Activated naive CD8-positive, alpha-beta T cell treated with anti-CD3 and anti-CD28 coated beads, Interleukin-2, amount 10 ng/mL, durations not matched to agents 7 days and 5 days (primary cell): Measurements from ENCODE around the gene GNA15. TPM values are rescaled to one million over a fixed set of nuclear protein-coding genes. Genes with fewer than 3 reads are reported as not detected.
"Not testable (repeated sequence)": the region's sequence is repeated elsewhere in the genome, so short reads cannot be mapped to it uniquely, and the experiment has no call there.

Source experiments
- ATAC-seq: fragments of 150-1000 bp; cut with Tn5 transposase; one replicate; pipeline ENCODE4 v1.10.0; 2021; ENCODE audit warnings: low read depth, moderate library complexity
- POLR2A ChIA-PET: fragments of 350-600 bp; sonication (Branson Sonifier 250); formaldehyde crosslinking; loops from one replicate; lab custom pipeline; 2021; ENCODE audit warnings: antibody characterized with exemption; lab: Charles Lee
- DNase-seq: peaks from one replicate; pipeline ENCODE4 v3.0.0; 2021
- H3K27ac Mint-ChIP-seq: one replicate; pipeline ENCODE4 v1.8.0; 2022; ENCODE audit warnings: mild to moderate bottlenecking, mixed read lengths
- H3K27me3 Mint-ChIP-seq: one replicate; pipeline ENCODE4 v1.8.0; 2022; ENCODE audit warnings: mild to moderate bottlenecking, moderate library complexity, mixed read lengths
- H3K36me3 Mint-ChIP-seq: one replicate; pipeline ENCODE4 v1.8.0; 2021; ENCODE audit warnings: mild to moderate bottlenecking, mixed read lengths
- H3K4me1 Mint-ChIP-seq: one replicate; pipeline ENCODE4 v1.8.0; 2021; ENCODE audit warnings: mixed read lengths
- H3K4me3 Mint-ChIP-seq: one replicate; pipeline ENCODE4 v1.8.0; 2022; ENCODE audit warnings: mild to moderate bottlenecking, moderate library complexity, mixed read lengths
- H3K9me3 Mint-ChIP-seq: one replicate; pipeline ENCODE4 v1.8.0; 2021; ENCODE audit warnings: mixed read lengths
- total RNA-seq, 2 experiments: library from RNA; stranded (reverse); gene quantifications; one replicate each; pipeline ENCODE4 v1.2.3, GENCODE V29; 2021

The GNA15 gene
- total RNA-seq, 2 experiments from 2014 or later = 17.9 to 19.5 TPM

DNA sequence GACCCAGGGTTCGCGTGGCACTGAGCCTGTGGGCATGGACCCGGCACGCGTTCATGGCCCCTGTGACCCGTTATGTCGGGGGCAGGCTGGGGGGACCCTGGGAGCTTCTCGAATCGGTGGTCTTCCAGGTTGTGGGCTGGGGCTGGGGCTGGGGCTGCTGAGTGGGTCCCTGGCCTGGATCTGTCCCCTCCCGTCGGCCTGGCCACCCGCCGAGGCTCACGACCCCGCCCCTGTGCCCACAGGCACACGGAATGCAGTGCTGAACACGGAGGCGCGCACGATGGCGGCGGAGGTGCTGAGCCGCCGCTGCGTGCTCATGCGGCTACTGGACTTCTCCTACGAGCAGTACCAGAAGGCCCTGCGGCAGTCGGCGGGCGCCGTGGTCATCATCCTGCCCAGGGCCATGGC, 56.4 kb downstream of the GNA15 start:
- H3K27me3 Mint-ChIP-seq = no peaks in the 10 kb centered on the region
- H3K9me3 Mint-ChIP-seq = no peaks in the 10 kb centered on the region

GRCh38 chr19:3192684-3193083, 56.9 kb downstream of the GNA15 start:
- no peaks in the 10 kb centered on the region for H3K9me3 Mint-ChIP-seq
- peaks cover 11% of the 10 kb centered on the region for H3K36me3 Mint-ChIP-seq
- POLR2A ChIA-PET = no interaction called here
- no peak for ATAC-seq
- H3K27me3 Mint-ChIP-seq = no peaks in the 10 kb centered on the region
- no peak overlapping the region for H3K27ac Mint-ChIP-seq
- H3K4me3 Mint-ChIP-seq = no peak overlapping the region
- DNase-seq = no peak
- H3K4me1 Mint-ChIP-seq = peaks cover 13% of the 10 kb centered on the region

More for the DNA sequence above, 56.4 kb downstream of the GNA15 start:
- DNase-seq (no peak), ATAC-seq (no peak)
- Mint-ChIP-seq H3K36me3 (peaks cover 11% of the 10 kb centered on the region), H3K4me1 (peaks cover 15% of the 10 kb centered on the region), H3K27ac (no peak overlapping the region), H3K4me3 (no peak overlapping the region)
- POLR2A ChIA-PET = no interaction called here

DNA sequence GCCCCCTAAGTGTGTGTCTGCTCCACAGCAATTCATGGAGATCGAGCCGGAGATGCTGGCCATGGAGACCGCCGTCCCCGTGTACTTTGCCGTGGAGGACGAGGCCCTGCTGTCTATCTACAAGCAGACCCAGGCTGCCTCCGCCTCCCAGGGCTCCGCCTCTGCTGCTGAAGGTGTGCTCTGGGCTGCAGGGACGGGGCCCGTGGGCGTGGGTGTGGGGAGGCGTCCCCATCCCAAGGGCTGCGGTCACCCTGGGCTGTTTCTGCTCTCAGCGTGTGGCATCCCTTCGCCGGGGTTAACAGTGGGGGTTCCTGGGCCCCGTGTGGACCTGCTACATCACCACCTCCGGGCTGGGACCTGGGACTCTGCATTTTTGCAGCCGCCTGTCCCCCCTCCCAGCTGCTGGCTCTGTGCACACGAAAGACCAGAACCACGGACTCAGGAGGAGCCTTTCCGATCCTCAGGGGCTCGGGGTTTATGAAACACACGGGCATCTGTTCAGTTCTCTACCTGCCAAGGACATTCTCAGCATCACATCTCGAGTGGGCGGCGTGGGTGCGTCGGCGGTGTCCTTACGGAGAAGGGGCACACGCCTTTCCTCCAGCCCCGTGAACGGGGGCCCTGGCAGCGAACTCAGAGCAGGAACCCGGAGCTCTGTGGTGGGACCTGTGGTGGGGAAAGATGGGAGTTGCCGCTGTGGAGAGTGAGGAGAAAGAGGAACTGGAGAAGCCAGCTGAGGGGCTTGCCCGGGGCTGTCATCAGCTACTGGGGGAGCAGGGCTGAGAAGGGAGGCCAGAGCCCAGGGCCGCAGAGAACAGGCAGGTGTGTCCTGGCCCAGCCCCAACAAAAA, 57.6 kb downstream of the GNA15 start:
- peaks cover 7% of the 10 kb centered on the region for H3K4me1 Mint-ChIP-seq
- peaks cover 9% of the 10 kb centered on the region for H3K36me3 Mint-ChIP-seq
- H3K9me3 Mint-ChIP-seq = no peaks in the 10 kb centered on the region
- ATAC-seq (no peak), DNase-seq (no peak)
- no peaks in the 10 kb centered on the region for H3K27me3 Mint-ChIP-seq
- H3K4me3 Mint-ChIP-seq = no peak overlapping the region
- no peak overlapping the region for H3K27ac Mint-ChIP-seq
- POLR2A ChIA-PET = interaction anchor here (0.5 kb wide), 1 partner anchor 47 kb away, joined by 3 read pairs; no protein-coding TSS in a partner anchor

GRCh38 chr19:3194106-3195087, 58.6 kb downstream of the GNA15 start:
- no peak overlapping the region for H3K27ac Mint-ChIP-seq
- DNase-seq (no peak), ATAC-seq (no peak)
- H3K9me3 Mint-ChIP-seq = no peaks in the 10 kb centered on the region
- no peak overlapping the region for H3K4me3 Mint-ChIP-seq
- H3K36me3 Mint-ChIP-seq = peaks cover 8% of the 10 kb centered on the region
- H3K4me1 Mint-ChIP-seq = peaks cover 2% of the 10 kb centered on the region
- no peaks in the 10 kb centered on the region for H3K27me3 Mint-ChIP-seq
- POLR2A ChIA-PET = interaction anchor here (0.5 kb wide), 1 partner anchor 47 kb away, joined by 3 read pairs; no protein-coding TSS in a partner anchor

DNA sequence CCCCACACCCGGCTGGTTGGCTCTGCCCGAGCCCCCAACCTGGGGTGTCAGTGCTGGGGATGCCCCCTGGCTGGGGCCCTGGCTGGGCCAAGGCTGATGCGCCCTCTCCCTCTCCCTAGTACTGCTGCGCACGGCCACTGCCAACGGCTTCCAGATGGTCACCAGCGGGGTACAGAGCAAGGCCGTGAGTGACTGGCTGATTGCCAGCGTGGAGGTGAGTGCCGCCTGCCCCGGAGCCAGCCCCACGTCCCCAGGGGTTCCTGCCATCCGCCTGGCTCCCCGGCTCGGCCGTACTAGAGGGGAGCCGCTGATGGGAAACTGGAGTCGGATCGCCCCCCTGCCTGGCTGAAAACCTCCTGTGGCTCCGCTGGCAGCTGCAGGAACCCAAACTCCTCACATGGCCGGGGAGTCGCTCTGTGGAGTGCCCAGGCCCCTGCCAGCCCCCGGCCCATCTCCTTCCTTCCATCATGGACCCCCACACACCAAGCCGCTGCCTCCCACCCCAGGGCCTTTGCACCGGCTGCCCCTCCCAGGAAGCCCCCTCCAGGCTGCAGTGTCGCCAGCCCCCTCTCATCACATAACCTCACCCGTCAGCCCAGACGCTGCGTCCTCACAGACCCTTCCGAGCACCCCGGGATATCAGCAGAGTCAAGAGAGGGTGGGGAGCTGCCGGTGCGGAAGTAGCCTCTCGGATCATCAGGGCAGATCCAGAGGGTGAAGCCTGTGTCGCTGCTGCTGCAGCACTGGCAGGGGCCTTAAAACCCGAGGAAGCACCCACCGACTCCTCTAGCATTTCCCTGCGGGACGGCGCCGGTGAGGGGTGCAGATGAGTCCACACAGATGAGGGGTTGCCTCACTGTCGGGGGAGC, 60.5 kb downstream of the GNA15 start:
- no peak for DNase-seq
- Mint-ChIP-seq H3K27me3 (no peaks in the 10 kb centered on the region), H3K27ac (no peak overlapping the region), H3K4me1 (no peaks in the 10 kb centered on the region), H3K9me3 (no peaks in the 10 kb centered on the region), H3K36me3 (peaks cover 8% of the 10 kb centered on the region), H3K4me3 (no peak overlapping the region)
- ATAC-seq = no peak
- POLR2A ChIA-PET = no interaction called here

DNA sequence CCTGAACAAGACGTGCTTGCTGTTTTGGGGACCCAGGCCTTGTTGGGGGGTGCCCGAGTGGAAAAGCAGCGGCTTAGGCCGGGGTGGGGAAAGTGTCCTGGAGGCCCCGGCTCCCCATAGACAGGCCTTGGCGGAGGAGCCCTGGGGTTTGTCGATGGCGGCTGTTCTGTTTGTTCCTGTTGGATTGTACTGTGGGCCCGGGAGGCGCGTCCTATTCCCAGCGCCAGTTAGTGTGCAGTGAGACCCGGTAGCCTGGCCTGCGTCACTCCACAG, 61.0 kb downstream of the GNA15 start:
- Mint-ChIP-seq H3K27ac (no peak overlapping the region), H3K4me1 (no peaks in the 10 kb centered on the region), H3K4me3 (no peak overlapping the region), H3K27me3 (no peaks in the 10 kb centered on the region), H3K9me3 (no peaks in the 10 kb centered on the region), H3K36me3 (peaks cover 8% of the 10 kb centered on the region)
- POLR2A ChIA-PET = no interaction called here
- ATAC-seq (no peak), DNase-seq (no peak)

DNA sequence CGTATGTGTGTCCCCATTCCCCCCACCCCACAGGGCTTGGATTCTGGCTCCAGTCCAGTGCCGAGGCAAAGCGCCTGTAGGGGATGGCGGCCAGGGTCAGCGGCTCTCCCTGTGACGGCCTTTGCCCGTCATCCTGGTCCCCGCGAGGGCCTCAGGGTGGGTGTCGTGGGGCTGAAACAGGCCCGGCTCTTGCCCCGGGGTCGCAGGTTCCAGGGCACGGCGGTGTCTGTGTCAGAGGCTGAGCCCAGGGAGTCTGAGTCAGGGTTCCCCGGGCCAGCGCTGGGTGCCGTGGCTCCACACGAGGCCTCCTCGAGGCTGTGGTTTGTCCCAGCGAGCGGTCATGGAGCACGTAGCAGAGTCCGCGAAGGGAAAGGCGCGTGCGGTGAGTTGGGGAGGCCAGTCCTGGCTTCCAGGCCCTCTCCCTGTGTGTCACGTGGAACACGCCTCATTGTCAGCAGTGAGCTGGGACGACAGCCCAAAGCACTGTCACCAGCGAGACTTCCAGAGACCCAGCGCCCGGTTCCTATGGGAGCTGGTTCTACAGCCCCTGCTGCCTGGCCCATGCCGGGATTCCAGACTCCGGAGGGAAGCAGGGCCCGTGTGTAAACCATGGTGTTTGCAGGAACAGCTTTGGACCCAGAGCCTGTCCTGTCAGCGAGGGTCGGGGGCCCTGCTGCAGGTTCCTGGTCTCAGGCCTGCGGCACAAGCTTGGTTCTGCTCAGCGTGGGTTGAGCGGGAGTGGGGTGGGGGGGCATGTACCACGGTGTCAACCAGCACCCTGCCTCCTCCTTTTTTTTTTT, 63.3 kb downstream of the GNA15 start:
- POLR2A ChIA-PET = interaction anchor here (0.8 kb wide), 1 partner anchor 20 kb away, joined by 4 read pairs; no protein-coding TSS in a partner anchor
- no peak for DNase-seq

DNA sequence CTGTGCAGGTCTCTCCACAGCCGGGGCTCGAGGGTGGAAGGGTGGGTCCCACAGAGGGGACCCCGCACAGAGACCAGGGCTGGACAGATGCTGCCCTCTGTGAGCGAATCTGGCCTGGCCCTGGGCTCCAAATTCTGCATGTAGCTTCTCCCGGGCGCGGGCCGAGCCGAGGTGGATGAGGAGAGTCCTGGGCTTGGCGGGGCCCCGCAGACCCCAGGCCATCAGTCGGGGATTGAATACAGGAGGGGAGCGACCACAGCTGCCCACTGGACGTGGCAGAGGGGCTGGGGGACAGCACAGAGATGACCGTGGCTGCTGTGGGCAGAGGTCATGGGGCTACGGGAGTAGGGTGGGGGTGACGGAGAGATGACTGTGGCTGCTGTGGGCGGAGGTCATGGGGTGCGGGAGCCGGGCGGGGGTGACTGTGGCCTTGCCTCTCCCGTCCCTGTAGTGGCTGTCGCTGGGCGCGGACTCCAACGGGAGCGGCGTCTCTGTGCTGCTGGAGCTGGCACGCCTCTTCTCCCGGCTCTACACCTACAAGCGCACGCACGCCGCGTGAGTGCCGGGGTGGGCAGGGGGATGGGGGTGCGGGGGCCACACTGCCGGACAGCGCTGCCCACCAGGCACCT, 65.4 kb downstream of the GNA15 start:
- no peak overlapping the region for H3K4me3 Mint-ChIP-seq
- DNase-seq = no peak
- ATAC-seq = no peak
- no peaks in the 10 kb centered on the region for H3K9me3 Mint-ChIP-seq
- POLR2A ChIA-PET = interaction anchor here (0.6 kb wide), 1 partner anchor 353 kb away, joined by 3 read pairs; no protein-coding TSS in a partner anchor
- no peaks in the 10 kb centered on the region for H3K27me3 Mint-ChIP-seq
- no peak overlapping the region for H3K27ac Mint-ChIP-seq
- H3K4me1 Mint-ChIP-seq = no peaks in the 10 kb centered on the region
- H3K36me3 Mint-ChIP-seq = no peaks in the 10 kb centered on the region

More for the DNA sequence above, 63.3 kb downstream of the GNA15 start:
- no peak overlapping the region for H3K27ac Mint-ChIP-seq
- H3K4me1 Mint-ChIP-seq = no peaks in the 10 kb centered on the region
- H3K27me3 Mint-ChIP-seq = no peaks in the 10 kb centered on the region
- H3K36me3 Mint-ChIP-seq = peaks cover 4% of the 10 kb centered on the region
- H3K9me3 Mint-ChIP-seq = no peaks in the 10 kb centered on the region
- no peak overlapping the region for H3K4me3 Mint-ChIP-seq
- ATAC-seq = no peak

DNA sequence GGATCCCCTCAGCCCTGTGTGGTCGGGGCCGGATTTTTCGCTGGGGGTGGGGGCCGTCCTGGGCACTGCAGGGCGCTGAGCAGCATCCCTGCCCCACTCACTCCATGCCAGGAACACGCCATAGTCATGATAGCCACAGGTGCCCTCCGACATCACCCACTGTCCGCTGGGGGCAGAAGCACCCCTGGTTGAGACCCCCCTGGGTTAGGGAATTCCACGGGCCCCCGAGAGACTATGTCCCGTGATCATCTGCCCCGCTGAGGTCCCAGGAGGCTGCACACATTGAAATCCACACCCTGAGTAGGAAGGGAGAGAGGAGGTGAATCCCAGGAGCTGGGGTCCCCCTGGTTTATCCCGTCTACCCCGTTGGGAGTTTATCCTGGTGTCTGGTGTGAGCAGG, 66.1 kb downstream of the GNA15 start:
- no peak overlapping the region for H3K4me3 Mint-ChIP-seq
- ATAC-seq (no peak), DNase-seq (no peak)
- H3K36me3 Mint-ChIP-seq = no peaks in the 10 kb centered on the region
- POLR2A ChIA-PET = no interaction called here
- no peaks in the 10 kb centered on the region for H3K9me3 Mint-ChIP-seq
- H3K27ac Mint-ChIP-seq = no peak overlapping the region
- H3K27me3 Mint-ChIP-seq = no peaks in the 10 kb centered on the region
- H3K4me1 Mint-ChIP-seq = no peaks in the 10 kb centered on the region

DNA sequence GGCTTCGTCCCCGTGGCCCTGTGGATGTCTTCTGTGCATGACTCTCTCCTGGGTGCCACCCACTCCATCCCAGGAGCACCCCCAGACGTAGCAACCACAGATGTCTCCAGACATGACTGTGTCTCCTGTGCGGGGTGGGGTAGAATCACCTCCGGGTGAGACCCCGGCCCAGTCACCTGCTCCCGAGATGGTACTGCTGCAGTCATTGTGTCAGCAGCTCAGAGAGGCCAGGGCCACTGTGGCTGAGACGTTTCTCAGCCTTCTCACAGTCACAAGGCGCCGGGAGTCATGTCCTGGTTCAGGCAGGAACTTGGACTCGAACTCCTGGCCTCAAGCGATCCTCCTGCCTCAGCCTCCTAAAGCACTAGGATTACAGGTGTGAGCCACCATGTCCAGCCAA, 66.5 kb downstream of the GNA15 start:
- no peaks in the 10 kb centered on the region for H3K9me3 Mint-ChIP-seq
- H3K27me3 Mint-ChIP-seq = no peaks in the 10 kb centered on the region
- POLR2A ChIA-PET = interaction anchor here (0.6 to 1.6 kb wide), 2 partner anchors 16 to 65 kb away, joined by 4 read pairs; partner anchors contain the start of gene NCLN
- H3K27ac Mint-ChIP-seq = no peak overlapping the region
- H3K4me3 Mint-ChIP-seq = no peak overlapping the region
- DNase-seq = no peak
- no peaks in the 10 kb centered on the region for H3K36me3 Mint-ChIP-seq
- H3K4me1 Mint-ChIP-seq = no peaks in the 10 kb centered on the region
- ATAC-seq = no peak

GRCh38 chr19:3202895-3203294, 67.1 kb downstream of the GNA15 start:
- POLR2A ChIA-PET = interaction anchor here (0.6 to 1.6 kb wide), 2 partner anchors 17 to 66 kb away, joined by 4 read pairs; partner anchors contain the start of gene NCLN

More at GRCh38 chr19:3202895-3203294, 67.1 kb downstream of the GNA15 start:
- not testable (repeated sequence) for H3K27ac Mint-ChIP-seq, H3K4me3 Mint-ChIP-seq, ATAC-seq, H3K9me3 Mint-ChIP-seq, DNase-seq, H3K4me1 Mint-ChIP-seq, H3K36me3 Mint-ChIP-seq, H3K27me3 Mint-ChIP-seq
